ENCODE data around the gene SUGCT.
"Not testable (repeated sequence)": the region's sequence is repeated elsewhere in the genome, so short reads cannot be mapped to it uniquely, and the experiment has no call there.

SUGCT gene

DNA sequence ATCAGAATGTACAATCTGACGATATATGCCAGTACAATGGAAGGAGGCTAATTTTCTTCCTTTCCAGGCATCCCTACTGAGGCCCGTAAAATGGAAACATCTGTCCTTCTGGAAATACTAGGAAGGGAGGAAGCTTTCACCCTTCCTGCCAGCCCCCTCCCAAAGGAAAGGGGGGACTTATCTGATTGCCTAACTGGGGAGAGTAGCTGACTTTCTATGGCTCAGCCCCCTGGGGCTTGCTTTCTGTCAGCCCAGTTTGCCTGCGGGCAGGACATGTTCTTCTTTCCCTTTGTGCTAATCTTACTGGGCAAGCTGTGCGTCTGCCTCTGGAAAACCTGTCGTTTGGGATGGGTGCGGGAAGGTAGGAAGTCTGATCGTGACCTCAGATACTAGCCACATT is 508.9 kb downstream of the SUGCT start:
- no peak for DNase-seq

DNA sequence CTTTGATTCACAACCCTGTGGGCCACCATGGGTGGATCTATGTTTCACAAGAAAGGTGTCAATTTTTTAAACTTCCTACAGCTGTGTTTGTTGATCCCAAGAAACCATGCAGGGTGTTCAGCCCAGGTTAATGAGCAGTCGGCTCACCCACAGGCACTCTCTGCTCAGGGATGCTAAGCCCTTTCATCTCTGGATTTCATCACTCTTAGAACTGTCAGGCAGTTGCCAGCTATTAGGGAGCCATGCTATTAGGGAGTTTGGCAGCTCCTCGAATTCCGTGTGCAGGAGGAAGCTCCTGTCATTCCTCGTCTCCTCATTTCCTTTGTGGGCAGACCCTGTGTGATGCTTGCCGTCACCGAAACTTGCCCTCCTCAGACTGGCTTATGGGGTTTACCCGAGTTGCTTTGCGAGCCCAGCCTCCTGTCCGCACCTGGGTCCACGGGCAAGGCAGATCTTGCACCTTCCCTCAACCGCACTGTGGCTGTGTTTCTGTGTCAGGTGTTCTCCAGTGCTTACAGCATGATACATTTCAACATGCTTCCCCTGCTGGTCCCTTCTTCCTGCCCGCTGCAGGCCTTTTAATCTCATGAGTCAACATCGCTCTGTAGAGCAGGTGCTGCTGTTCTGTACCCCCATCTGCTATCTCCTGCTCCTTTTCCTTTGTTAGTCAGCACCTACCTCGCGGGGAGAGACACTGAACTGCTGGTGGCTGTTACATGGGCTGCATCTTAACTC is 509.8 kb downstream of the SUGCT start:
- no peak for DNase-seq

DNA sequence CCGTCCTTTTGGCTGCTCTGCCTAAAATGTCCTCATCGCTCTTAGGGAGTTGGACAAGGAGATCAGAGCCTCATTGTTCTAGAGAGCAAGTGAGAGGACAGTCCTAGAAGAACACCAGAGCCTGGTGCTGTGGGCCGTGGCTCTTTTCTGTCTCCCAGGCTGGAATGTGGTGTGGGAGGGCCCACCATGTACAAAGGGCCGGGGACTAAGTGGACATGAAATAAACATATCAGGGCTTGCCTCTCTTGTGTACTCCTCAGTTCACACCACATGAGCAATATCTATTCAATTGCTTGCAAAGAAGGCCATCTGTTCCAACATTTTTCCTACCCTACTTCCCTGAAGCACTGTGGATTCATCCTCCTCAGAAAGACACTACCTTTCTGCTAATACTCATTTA is 510.4 kb downstream of the SUGCT start:
- no peak for DNase-seq

DNA sequence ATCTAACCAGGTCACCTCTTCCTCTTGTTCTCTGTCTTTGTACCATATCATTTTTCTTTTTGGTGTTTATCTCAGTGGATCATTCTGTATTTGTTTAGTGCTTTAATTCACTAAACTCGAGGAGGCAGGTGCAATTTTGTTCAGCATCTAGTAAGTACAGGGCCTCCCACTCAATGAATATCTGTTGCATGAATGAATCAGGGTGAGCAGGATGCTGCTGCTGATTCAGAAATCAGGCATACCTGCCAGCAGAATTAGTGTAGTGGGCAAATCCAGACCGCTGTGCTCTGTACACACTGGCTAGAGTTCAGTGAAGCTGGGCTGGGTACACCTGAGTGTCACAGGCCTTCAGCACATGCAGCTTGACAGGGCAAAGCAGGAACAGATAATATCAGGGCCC is 511.9 kb downstream of the SUGCT start:
- DNase-seq = no peak

DNA sequence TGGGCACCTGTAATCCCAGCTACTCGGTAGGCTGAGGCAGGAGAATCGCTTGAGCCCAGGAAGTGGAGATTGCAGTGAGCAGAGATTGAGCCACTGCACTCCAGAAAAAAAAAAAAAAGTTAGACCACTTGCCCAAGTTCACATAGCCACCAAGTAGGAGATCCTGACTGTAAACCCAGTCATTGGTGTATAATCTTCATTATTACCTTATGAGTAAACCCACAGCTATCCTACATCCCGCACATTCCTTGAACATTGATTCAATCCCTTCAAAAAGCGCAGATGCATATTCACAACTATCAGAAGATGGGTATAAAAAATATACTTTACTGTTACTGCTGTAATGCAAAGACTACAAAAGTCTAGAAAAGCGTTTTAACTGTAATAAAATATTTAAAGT is 512.9 kb downstream of the SUGCT start:
- no peak for DNase-seq

DNA sequence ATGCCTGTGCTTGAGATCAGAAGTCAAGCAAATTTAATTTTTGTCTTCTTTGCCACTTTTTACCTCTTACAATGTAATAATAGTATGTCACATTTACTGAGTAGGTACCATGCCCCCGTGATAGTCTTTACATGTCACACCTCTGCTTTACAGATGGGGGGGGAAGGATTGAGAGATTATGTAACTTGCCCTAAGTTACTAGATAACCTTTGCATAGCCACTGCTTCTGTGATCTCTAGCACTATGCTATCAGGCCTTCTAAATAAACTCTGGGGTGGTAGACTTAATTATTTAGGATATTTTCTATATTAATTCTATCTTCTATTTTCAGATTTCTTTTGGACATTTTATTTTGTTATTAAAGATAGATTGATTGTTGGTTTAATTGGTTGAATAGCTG is 514.4 kb downstream of the SUGCT start:
- DNase-seq = no peak

DNA sequence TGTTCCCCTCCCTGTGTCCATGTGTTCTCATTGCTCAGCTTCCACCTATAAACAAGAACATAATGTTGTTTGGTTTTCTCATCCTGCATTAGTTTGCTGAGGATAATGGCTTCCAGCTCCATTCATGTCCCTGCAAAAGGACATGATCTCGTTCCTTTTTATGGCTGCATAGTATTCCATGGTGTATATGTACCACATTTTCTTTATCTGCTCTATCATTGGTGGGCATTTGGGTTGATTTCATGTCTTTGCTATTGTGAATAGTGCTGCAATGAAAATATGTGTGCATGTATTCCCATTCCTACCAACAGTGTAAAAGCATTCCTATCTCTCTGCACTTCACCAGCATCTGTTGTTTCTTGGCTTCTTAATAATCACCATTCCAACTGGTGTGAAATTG is 516.1 kb downstream of the SUGCT start:
- DNase-seq = not testable (repeated sequence)

DNA sequence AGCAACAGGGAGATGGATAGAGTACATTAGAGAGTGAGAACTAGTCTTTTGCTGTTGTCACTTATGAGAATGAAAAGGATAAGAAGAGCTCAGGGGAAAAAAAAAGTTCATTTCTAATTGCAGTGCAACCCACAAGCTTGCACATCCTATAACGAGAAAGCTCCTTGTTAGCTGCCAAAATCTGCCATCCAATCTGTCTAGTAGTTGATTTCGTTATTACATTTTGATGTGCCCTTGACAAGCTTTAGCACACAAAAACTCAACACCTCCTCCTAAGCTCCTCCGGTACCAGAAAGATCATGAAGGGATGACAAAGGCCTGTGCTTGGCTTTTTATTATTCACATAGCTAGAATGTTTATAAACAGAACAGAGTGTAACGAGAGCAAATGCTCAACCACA is 519.4 kb downstream of the SUGCT start:
- DNase-seq = no peak

DNA sequence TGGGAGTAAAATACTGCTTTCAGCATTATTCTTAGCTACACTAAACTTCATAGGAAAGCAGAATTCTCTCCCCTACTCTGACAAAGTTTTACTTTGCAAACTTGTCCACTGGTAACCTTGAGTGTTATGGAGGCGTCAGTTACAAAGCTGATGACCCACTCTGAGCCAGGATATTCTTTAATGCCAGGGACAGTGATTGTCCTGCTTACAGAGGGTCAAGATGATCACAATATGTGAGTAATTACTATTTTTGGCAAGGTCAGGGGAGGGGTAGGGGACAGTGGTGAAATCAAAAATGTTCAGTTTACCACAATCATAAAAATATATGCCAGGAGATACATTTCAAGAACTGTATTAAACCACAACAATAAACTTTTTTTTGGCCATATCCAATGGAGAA is 520.6 kb downstream of the SUGCT start:
- no peak for DNase-seq

DNA sequence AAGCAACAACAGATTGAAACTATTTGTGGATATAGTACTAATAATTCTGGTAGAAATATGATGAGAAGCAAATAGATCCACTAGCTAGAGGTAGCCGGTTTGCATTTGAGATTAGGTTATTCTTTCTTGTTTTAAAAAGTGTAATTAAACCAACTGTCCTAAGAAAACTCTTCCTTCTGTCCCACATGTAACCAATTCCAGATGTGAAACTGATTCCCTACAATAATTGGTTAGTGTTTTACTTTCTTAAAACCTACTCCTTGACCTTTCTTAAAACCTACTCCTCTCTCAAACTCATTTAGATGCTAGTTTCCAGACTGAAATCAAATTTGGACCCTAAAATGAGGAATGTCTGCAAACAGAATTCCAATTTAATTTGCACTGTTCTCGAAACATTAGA is 521.5 kb downstream of the SUGCT start:
- no peak for DNase-seq

DNA sequence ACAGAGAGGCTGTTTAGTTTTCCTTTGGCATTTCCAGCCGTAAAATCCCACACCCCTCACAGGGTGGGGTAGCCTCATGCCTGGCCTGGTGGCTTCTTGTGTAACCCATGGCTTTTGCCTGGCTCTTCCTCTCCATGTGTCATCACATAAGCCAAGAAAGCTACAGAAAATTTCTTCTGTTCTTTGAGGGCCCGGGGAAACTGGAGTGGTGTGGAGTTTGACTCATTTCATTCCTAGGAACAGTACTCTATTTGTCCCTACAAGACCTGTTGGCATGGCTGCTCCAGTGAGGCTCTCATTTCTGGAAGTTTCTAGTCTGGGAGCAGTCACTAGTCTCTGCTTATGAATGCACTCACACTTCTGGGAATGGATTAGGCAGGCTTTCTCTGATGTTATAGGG is 523.9 kb downstream of the SUGCT start:
- no peak for DNase-seq

DNA sequence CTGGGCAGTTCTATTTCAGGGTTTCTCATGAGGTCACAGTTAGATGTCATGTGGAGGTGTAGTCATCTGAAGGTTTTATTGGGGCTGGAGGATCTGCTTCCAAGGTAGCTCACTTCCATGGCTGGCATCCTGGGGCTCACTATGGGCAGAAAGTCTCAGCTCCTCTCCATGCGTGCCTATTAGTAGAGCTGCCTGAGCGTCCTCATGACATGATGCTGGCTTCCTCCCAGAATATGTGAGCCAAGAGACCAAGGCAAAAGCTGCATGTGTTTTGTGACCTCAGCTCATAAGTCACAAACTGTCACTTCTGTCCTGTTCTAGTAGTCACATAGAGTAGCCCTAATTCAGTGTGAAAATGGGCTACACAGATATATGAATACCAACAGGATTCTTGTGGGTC is 524.4 kb downstream of the SUGCT start:
- no peak for DNase-seq

DNA sequence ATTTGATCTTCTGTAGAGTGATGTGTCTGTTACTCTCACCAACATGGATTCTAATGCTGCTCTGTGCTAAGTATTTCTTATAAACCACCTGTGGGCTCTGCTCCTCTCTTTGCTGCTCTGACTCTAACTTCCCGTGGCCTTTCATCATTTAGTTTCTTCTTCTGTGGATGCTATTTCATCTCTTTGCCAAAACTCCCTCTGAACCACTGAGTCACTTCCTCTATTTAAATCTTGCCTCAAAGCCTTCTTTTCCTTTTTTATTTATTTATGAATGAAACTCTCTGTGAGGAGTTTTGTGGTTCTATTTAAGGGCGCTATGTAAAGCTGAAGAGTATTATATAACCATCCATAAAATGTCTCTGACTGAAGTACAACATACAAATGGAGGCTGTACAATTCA is 538.5 kb downstream of the SUGCT start:
- DNase-seq = no peak

DNA sequence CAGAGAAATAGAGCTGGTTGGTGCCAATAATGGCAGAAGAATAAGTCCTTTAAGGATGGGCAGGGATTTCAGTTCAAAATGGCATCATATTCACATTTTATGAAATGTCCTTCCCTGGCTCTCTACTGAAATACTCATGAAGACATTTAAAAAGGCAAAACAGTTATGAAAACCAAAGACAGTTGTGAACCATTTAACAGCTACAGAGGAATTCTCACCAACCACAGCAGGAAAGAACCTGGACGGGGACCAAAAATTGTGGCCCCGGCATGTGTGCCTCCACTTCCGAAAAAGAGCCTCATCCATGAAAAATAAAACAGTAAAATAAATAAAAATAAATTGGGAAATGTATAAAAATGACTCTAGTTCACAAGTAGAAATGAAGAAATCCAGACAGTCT is 539.5 kb downstream of the SUGCT start:
- DNase-seq = no peak

DNA sequence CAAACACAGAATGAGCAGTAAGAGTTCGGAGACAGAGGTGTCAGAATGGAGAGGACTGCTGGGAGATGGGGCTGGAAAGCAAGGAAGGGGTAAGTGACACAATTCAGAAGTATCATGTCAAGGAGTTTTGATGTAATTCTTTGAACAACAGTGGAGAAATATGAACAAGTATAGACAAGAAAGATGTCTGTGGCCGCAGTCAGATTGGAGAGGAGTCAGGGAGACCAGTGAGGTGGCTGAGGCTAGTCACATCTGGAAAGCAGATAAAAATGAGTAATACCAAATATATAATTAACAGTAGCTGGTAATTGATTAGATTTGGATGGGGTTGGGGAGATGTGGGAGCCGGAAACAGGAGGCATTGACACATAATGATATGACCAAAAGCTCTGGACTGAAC is 540.9 kb downstream of the SUGCT start:
- DNase-seq = no peak

DNA sequence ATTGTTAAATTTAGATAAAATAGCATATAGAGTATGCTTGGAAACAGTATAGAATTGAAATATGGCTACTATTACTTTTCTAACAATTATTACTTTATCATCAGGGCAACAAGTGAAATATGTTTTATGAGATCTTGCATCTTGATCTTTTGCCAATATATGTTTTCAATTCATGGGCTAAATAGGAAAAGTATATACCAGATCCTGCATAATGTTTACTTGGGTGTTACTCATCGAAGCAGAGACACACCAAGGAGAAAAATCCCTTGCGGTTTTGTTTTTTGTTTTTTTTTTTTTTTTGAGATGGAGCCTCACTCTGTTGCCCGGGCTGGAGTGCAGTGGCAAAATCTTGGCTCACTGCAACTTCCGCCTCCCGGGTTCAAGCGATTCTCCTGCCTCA is 541.4 kb downstream of the SUGCT start:
- DNase-seq = no peak

DNA sequence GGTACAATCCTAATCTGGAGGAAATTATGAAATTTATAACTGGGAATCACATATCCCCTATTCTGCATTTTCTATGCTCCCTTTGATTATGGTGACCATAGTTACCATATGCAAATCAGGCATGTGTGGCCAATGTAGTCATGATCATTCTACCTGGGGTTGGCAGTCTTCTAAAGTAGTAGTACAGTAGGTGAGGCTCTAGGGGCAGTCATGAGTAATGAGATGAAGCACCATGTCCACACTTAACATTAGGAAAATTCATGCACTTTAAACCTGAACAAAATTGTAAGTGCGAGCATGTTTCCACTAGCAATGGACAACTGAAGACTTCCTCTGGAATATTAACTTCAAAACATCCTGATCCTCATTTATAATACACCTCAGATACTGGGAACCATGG is 545.9 kb downstream of the SUGCT start:
- no peak for DNase-seq

DNA sequence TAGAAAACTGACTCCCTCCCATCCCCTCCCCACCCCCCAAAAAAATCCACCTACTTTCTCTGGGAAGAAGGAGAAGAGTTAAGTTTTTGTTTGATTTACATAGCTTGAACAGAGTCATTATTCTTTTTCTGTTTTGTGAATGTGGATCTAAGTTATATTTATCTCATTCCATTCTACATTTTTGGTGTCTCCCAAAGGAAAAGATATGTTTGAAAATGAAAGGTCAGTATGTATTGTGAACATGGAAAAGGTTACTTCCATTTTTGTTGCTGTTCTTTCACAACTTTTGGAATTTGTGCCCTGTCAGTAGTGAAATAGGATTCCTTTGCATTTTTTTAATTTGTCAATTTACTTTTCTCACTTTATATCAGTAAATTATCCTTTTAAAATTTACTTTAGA is 547.9 kb downstream of the SUGCT start:
- DNase-seq = no peak

DNA sequence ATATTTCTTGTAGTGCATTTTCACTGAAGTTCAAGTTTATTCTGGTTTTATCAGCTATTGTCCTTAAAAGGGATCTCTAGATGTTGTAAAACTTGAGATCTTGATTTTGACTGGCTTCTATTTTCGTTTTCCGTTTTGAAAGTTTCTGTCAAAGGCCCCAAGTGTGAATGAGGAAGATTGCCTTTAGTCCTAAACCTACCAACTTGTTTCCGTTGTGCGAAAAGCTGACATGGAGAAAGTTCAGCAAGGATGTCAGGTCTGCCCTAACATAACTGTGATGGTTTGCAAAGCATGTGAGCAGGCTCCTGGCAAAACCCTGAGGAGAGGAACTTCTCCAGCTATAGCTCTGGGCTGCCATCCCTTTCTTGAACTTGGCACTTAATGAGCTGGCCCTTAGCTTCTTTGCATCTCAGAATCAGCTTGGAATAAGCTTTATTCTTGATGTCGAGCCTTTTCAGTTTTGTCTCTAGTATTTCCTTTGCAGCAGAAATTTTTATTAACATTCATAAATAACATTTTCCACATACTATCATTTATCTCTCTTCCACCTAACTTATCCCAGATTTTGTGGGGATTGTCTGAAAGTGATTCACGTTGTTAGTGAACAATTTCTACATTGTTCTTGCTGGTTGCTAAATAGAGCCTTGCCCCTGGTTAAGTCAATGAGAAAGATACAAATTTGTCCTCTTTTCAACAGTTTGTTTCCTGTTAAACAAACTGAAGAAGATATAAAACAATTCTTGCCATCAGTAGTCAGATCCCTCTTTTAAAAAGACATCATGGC is 559.4 kb downstream of the SUGCT start:
- DNase-seq = no peak

DNA sequence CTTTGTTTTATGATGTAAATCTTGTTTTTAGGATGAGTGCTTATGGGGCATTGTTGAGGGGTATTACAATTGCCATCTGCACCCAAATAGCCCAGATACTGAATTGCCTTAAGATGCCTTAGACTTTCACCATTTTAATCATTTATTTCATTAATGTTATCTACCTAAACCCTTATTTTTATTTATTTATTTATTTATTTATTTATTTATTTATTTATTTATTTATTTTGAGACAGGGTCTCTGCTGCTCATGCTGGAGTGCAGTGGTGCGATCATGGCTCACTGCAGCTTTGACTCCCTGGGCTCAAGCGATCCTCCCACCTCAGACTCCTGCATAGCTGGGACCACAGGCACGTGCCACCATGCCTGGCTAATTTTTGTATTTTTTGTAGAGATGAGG is 560.2 kb downstream of the SUGCT start:
- no peak for DNase-seq

DNA sequence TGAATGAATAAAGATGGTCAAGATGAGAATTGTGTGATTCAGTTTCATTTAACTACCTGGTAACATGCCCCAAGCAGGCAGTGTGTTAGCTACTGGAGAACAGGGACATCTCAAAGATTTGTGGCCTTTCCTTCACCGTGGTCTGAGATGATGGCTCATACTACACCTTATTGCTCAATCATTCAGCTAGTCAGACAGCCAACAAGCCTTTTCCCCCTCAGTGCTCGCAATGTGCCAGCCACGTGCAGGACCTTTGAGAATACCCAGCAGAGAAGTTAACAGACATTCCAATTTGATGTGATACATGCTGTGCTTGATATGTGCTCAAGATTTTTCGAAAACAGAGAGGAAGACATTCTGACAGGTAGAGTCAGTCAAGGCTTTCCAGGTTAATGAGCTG is 562.8 kb downstream of the SUGCT start:
- DNase-seq = no peak

DNA sequence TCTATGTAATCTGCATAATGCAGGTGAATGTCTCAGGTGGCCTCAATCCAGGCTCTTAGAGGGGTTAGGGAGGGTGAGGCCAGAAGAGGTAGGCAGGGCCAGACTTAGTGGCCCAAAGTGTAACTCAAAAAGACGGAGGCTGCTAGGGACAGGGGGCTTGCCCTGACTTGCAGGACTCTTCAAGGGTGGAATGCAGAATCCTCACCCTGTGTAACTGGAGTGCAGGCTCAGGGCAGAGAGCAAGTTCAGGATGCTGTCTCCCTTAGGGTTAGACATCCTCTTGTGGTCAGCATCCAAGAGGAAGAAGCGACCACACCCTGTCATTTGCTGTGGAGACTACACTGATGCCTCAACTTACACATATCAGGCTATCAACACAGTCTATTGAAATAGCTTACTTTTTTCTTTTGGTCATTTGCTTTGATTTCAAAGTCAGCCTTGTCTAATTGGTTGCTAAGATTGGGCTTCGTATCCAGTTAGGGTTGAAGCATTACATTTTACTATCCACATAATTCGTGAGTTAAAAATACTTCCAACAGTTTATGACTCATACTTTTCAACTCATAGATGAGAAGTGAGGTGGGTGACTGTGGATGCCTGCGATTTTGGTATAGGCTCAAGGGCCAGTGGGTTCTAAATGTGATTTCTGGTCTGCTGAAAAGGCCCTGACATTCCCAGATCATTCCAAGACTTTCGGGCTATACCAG is 563.6 kb downstream of the SUGCT start:
- DNase-seq = no peak

DNA sequence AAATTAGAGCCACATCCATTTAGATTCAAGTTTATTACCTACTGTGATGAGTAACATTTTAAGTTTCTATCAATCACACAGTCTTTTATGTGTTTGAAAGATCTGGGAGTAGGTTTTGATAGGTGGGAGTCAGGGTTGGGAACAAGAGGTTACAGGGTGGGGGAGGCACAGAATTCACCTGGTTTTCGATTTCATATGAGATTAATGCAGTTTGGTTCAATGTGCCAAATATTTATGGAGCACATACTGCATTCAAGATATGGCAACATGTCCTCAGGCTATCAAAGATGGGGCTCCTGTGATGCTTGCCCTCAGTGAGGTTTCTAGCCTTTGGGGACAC is 564.1 kb downstream of the SUGCT start:
- DNase-seq = no peak
